ENCODE results near the gene RASEF. TPM values are rescaled to one million over a fixed set of nuclear protein-coding genes. Genes with fewer than 3 reads are reported as not detected.

The RASEF gene
- total RNA-seq, 1 experiment from 2014 or later, result 0.12 TPM

- ChIA-PET CTCF (no interaction called here), RAD21 (ENCODE audit: low non-redundant PET in 1 of 2, low total read pairs in 2 of 2, uncharacterized antibody in 2 of 2, unreplicated experiment in 2 of 2) (no interaction called here), POLR2A (no interaction called here)
- no peaks in the 10 kb centered on the region; the same call in 1 of the 2 replicates for H4K20me1 ChIP-seq (ENCODE audit: insufficient read depth)
- no peak for DNase-seq (ENCODE audit: low read depth, low spot score)
- H2AFZ ChIP-seq (ENCODE audit: low read depth, low read length, poor library complexity, severe bottlenecking), result no peak overlapping the region
- BruUV-seq (replicated peaks), result no TSS peak
- no peaks in the 10 kb centered on the region for H3K9me2 ChIP-seq (ENCODE audit: insufficient read depth)
- no peaks in the 10 kb centered on the region for H3K79me2 ChIP-seq (ENCODE audit: insufficient read depth, low read length)
- no peak overlapping the region for H3K27ac ChIP-seq (ENCODE audit: low read depth, low read length)
- intact Hi-C loops (cut with micrococcal nuclease), result no loop called here
- H3K4me2 ChIP-seq (ENCODE audit: low read length), result no peak overlapping the region
- no peaks in the 10 kb centered on the region for H3K27me3 ChIP-seq (ENCODE audit: insufficient read depth, low read length)
- H3K9me3 ChIP-seq (ENCODE audit: control insufficient read depth in 1 of 2, insufficient read depth in 1 of 2, low read depth in 1 of 2, low read length in 2 of 2), result no peaks in the 10 kb centered on the region
- H3K4me1 ChIP-seq (ENCODE audit: control insufficient read depth in 1 of 2, insufficient read depth in 2 of 2, low read length in 2 of 2), result no peaks in the 10 kb centered on the region
- TF ChIP-seq YY1 (IDR thresholded peaks at IDR 0.05; ENCODE audit: extremely low read depth, insufficient replicate concordance, low read depth, low read length) (no peak), ZNF274 (IDR thresholded peaks at IDR 0.05; ENCODE audit: low read depth, low read length) (no peak), CBX3 (IDR thresholded peaks at IDR 0.05; ENCODE audit: low read depth) (no peak), EGR1 (IDR thresholded peaks at IDR 0.05; ENCODE audit: low read depth) (no peak), EZH2 (IDR thresholded peaks at IDR 0.05) (no peak), ZFX (IDR thresholded peaks at IDR 0.05) (no peak), ELF1 (IDR thresholded peaks at IDR 0.05; ENCODE audit: borderline replicate concordance, low read depth) (no peak), RAD21 (IDR thresholded peaks at IDR 0.05; ENCODE audit: low read depth) (no peak), EZH2phosphoT487 (IDR thresholded peaks at IDR 0.05; ENCODE audit: borderline replicate concordance) (no peak), CEBPB (IDR thresholded peaks at IDR 0.05; ENCODE audit: low read depth) (no peak)
- ATAC-seq, result no peak
- H3K36me3 ChIP-seq (ENCODE audit: control insufficient read depth in 1 of 2, insufficient read depth in 2 of 2, low read length in 2 of 2), result no peaks in the 10 kb centered on the region
- no peak overlapping the region for H3K4me3 ChIP-seq (replicated peaks in 1 of 2; ENCODE audit: low read depth in 1 of 2, low read length in 2 of 2)
- H3K9ac ChIP-seq (ENCODE audit: low read length), result no peak overlapping the region
Measured at GRCh38 chr9:83108208-83108607, 45.3 kb upstream of the RASEF start.

GRCh38 chr9:83106772-83107171 is 43.8 kb upstream of the RASEF start:
- H3K36me3 ChIP-seq (ENCODE audit: control insufficient read depth in 1 of 2, insufficient read depth in 2 of 2, low read length in 2 of 2), result no peaks in the 10 kb centered on the region
- H3K27me3 ChIP-seq (ENCODE audit: insufficient read depth, low read length), result no peaks in the 10 kb centered on the region
- no peak overlapping the region for H3K9ac ChIP-seq (ENCODE audit: low read length)
- no peak overlapping the region for H2AFZ ChIP-seq (ENCODE audit: low read depth, low read length, poor library complexity, severe bottlenecking)
- DNase-seq (ENCODE audit: low read depth, low spot score), result no peak
- H3K9me2 ChIP-seq (ENCODE audit: insufficient read depth), result no peaks in the 10 kb centered on the region
- no peak for ATAC-seq
- ChIA-PET POLR2A (no interaction called here), CTCF (no interaction called here), RAD21 (ENCODE audit: low non-redundant PET in 1 of 2, low total read pairs in 2 of 2, uncharacterized antibody in 2 of 2, unreplicated experiment in 2 of 2) (no interaction called here)
- H3K4me2 ChIP-seq (ENCODE audit: low read length), result no peak overlapping the region
- intact Hi-C loops (cut with micrococcal nuclease), result no loop called here
- H3K27ac ChIP-seq (ENCODE audit: low read depth, low read length), result no peak overlapping the region
- H3K79me2 ChIP-seq (ENCODE audit: insufficient read depth, low read length), result no peaks in the 10 kb centered on the region
- H3K4me1 ChIP-seq (ENCODE audit: control insufficient read depth in 1 of 2, insufficient read depth in 2 of 2, low read length in 2 of 2), result no peaks in the 10 kb centered on the region
- H4K20me1 ChIP-seq (ENCODE audit: insufficient read depth), result no peaks in the 10 kb centered on the region; the same call in 1 of the 2 replicates
- TF ChIP-seq CEBPB (IDR thresholded peaks at IDR 0.05; ENCODE audit: low read depth), result no peak
- TF ChIP-seq TCF7L2 (IDR thresholded peaks at IDR 0.05; ENCODE audit: borderline replicate concordance, extremely low read depth, insufficient read depth, insufficient read length), result no peak
- no peaks in the 10 kb centered on the region for H3K9me3 ChIP-seq (ENCODE audit: control insufficient read depth in 1 of 2, insufficient read depth in 1 of 2, low read depth in 1 of 2, low read length in 2 of 2)
- H3K4me3 ChIP-seq (replicated peaks in 1 of 2; ENCODE audit: low read depth in 1 of 2, low read length in 2 of 2), result no peak overlapping the region
- BruUV-seq (replicated peaks), result no TSS peak
